Suprapubic skin (tissue), 3 donors: Measurements from ENCODE around the gene B3GNT8.

Source experiments
- CTCF ChIP-seq, 2 donors: fragments of 200-600 bp in 1 of 2; fragments of 450-650 bp in 1 of 2; sonication (generic) in 1 of 2; IDR thresholded peaks; one replicate each; pipeline ENCODE4 v1.5.1; 2016 to 2019; ENCODE audit warnings: antibody characterized with exemption in 2 of 2, mild to moderate bottlenecking in 1 of 2, moderate library complexity in 1 of 2
- EP300 ChIP-seq: sonication (generic); formaldehyde crosslinking; IDR thresholded peaks from one replicate; pipeline ENCODE4 v1.6.1; 2017; ENCODE audit warnings: antibody characterized with exemption
- POLR2A ChIP-seq, 2 donors: fragments of 450-650 bp; IDR thresholded peaks; one replicate each; pipeline ENCODE4 v1.6.1; 2017; ENCODE audit warnings: antibody characterized with exemption in 2 of 2, mild to moderate bottlenecking in 2 of 2, moderate library complexity in 2 of 2

DNA sequence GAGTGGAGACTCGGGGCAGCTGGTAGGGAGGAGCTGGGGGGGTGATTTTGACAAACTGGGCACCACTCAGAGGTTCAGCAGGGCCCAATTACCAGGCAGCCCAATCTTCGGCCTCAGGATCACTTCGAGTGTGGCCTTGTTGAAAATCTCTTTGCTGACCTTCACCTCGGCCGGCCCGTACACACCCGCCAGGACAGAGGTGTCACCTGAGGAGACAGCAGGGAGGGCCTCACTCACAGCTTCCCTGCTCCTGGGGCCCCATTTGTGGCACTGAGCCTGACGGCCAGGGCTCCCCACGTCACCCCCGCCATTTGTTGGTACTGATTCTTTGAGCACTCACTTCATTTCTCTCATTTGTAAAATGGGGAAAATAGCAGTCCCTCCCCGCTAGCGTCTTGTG is 34.4 kb downstream of the B3GNT8 start:
- TF ChIP-seq CTCF (IDR thresholded peaks at IDR 0.05) (no peak), POLR2A (IDR thresholded peaks at IDR 0.05) (no peak), EP300 (no peak)
